H1 (cell line): ENCODE measurements around the gene ARL6IP1. TPM values are rescaled to one million over a fixed set of nuclear protein-coding genes. Genes with fewer than 3 reads are reported as not detected.

Source experiments
- CTCF ChIA-PET: fragments of 300-600 bp; sonication (Branson Sonifier 250); formaldehyde crosslinking; loops from one replicate; lab custom pipeline; 2021; ENCODE audit not compliant: partially characterized antibody; lab: Charles Lee
- POLR2A ChIA-PET: fragments of 300-600 bp; sonication (Branson Sonifier 250); formaldehyde crosslinking; loops from one replicate; lab custom pipeline; 2021; ENCODE audit warnings: inconsistent platforms; ENCODE audit not compliant: partially characterized antibody; lab: Charles Lee
- DNase-seq, 2 experiments: peaks; one replicate each; pipeline versions ENCODE4 v3.0.0 to v3.0.0-alpha.2; 2010 to 2022; ENCODE audit warnings: low spot score in 2 of 2, low read depth in 1 of 2, mixed read lengths in 1 of 2
- FAIRE-seq: peaks from 2 replicates; lab custom pipeline; 2011; peaks lifted over from hg19 to GRCh38; lab: Jason Lieb, UNC
- H2AFZ ChIP-seq: 2 replicates; pipeline ENCODE4 v1.8.1; 2012; ENCODE audit warnings: low read length, inconsistent platforms
- H2AK5ac ChIP-seq: 2 replicates; pipeline ENCODE4 v1.6.1; 2013; ENCODE audit warnings: low read depth, low read length
- H2BK120ac ChIP-seq: replicated peaks from 2 replicates; pipeline ENCODE3; 2013; ENCODE audit warnings: low read depth, low read length, inconsistent platforms
- H2BK12ac ChIP-seq: 2 replicates; pipeline ENCODE4 v1.6.1; 2013; ENCODE audit warnings: low read depth, low read length
- H2BK15ac ChIP-seq: 2 replicates; pipeline ENCODE4 v1.6.1; 2013; ENCODE audit warnings: low read length
- H2BK20ac ChIP-seq: 2 replicates; pipeline ENCODE4 v1.6.1; 2013; ENCODE audit warnings: low read length
- H2BK5ac ChIP-seq: 2 replicates; pipeline ENCODE4 v1.6.1; 2013; ENCODE audit warnings: low read depth, low read length
- H3K14ac ChIP-seq: 2 replicates; pipeline ENCODE4 v1.6.1; 2013; ENCODE audit warnings: inconsistent platforms; ENCODE audit not compliant: insufficient read length
- H3K18ac ChIP-seq: 2 replicates; pipeline ENCODE4 v1.6.1; 2013; ENCODE audit warnings: low read length; ENCODE audit errors: extremely low read depth
- H3K23ac ChIP-seq: 2 replicates; pipeline ENCODE4 v1.6.1; 2013; ENCODE audit warnings: inconsistent platforms; ENCODE audit not compliant: insufficient read length
- H3K23me2 ChIP-seq: 2 replicates; pipeline ENCODE4 v1.6.1; 2013; ENCODE audit warnings: low read depth, low read length
- H3K27ac ChIP-seq: 2 replicates; pipeline ENCODE4 v1.6.1; 2011; ENCODE audit warnings: low read depth, low read length, inconsistent platforms
- H3K27me3 ChIP-seq, 4 experiments: replicated peaks in 1 of 4; 1 replicate in 1 of 4; 2 replicates in 3 of 4; pipeline versions ENCODE4 v1.6.1 to v1.8.1; 2011 to 2013; ENCODE audit warnings: low read length in 3 of 4, mild to moderate bottlenecking in 3 of 4, inconsistent platforms in 2 of 4, mixed read lengths in 2 of 4, moderate library complexity in 1 of 4; ENCODE audit not compliant: control insufficient read depth in 3 of 4, insufficient read depth in 3 of 4; ENCODE audit errors: extremely low read depth in 1 of 4
- H3K36me3 ChIP-seq, 4 experiments: 2 replicates each; pipeline versions ENCODE4 v1.6.1 to v1.8.1; 2011 to 2013; ENCODE audit warnings: mild to moderate bottlenecking in 4 of 4, low read length in 3 of 4, moderate library complexity in 2 of 4, control low read depth in 1 of 4, inconsistent platforms in 1 of 4; ENCODE audit not compliant: insufficient read depth in 4 of 4, control insufficient read depth in 2 of 4
- H3K4ac ChIP-seq: replicated peaks from 2 replicates; pipeline ENCODE3; 2013; ENCODE audit warnings: low read length, low read depth, mixed read lengths, inconsistent platforms; ENCODE audit not compliant: insufficient read length
- H3K4me1 ChIP-seq, 4 experiments: replicated peaks in 1 of 4; 1 replicate in 1 of 4; 2 replicates in 3 of 4; pipeline versions ENCODE4 v1.6.1 to v1.8.1; 2011 to 2013; ENCODE audit warnings: low read length in 3 of 4, inconsistent platforms in 2 of 4, mixed read lengths in 1 of 4; ENCODE audit not compliant: insufficient read depth in 4 of 4, control insufficient read depth in 3 of 4
- H3K4me2 ChIP-seq, 2 experiments: 2 replicates each; pipeline versions ENCODE4 v1.6.1 to v1.8.1; 2011 to 2013; ENCODE audit warnings: low read depth in 2 of 2, low read length in 2 of 2, control low read depth in 1 of 2, inconsistent platforms in 1 of 2, mild to moderate bottlenecking in 1 of 2; ENCODE audit not compliant: insufficient read depth in 1 of 2
- H3K4me3 ChIP-seq, 4 experiments: fragments of 200-600, 300-600 bp in 1 of 4; sonication (generic), shearing (Covaris generic), sonication (Bioruptor Twin) in 1 of 4; 2 replicates each; pipeline versions ENCODE4 v1.5.1 to v1.8.1; 2011 to 2016; ENCODE audit warnings: low read length in 4 of 4, low read depth in 3 of 4, control low read depth in 2 of 4, inconsistent platforms in 2 of 4, mild to moderate bottlenecking in 2 of 4, mixed read lengths in 1 of 4, moderate library complexity in 1 of 4; ENCODE audit not compliant: insufficient read depth in 2 of 4; ENCODE audit errors: extremely low read depth in 1 of 4
- H3K56ac ChIP-seq: replicated peaks from 2 replicates; pipeline ENCODE3; 2013; ENCODE audit warnings: low read depth, mild to moderate bottlenecking, mixed read lengths, low read length, inconsistent platforms; ENCODE audit not compliant: insufficient read length
- H3K79me1 ChIP-seq: 2 replicates; pipeline ENCODE4 v1.6.1; 2013; ENCODE audit warnings: low read depth, low read length, control low read depth
- H3K79me2 ChIP-seq, 2 experiments: 2 replicates each; pipeline versions ENCODE4 v1.6.1 to v1.8.1; 2012 to 2013; ENCODE audit warnings: low read length in 2 of 2, mild to moderate bottlenecking in 2 of 2, inconsistent platforms in 1 of 2; ENCODE audit not compliant: insufficient read depth in 2 of 2, control insufficient read depth in 1 of 2
- H3K9ac ChIP-seq, 4 experiments: replicated peaks in 1 of 4; 1 replicate in 1 of 4; 2 replicates in 3 of 4; pipeline versions ENCODE4 v1.6.1 to v1.8.1; 2011 to 2013; ENCODE audit warnings: low read depth in 3 of 4, low read length in 3 of 4, control low read depth in 2 of 4, mild to moderate bottlenecking in 2 of 4, moderate library complexity in 2 of 4, inconsistent platforms in 1 of 4; ENCODE audit errors: extremely low read depth in 1 of 4
- H3K9me3 ChIP-seq, 2 experiments: 2 replicates each; pipeline versions ENCODE4 v1.6.1 to v1.8.1; 2012 to 2013; ENCODE audit warnings: mild to moderate bottlenecking in 2 of 2, moderate library complexity in 2 of 2, control low read depth in 1 of 2, inconsistent platforms in 1 of 2, low read depth in 1 of 2, low read length in 1 of 2, mixed read lengths in 1 of 2; ENCODE audit not compliant: insufficient read depth in 2 of 2
- H4K20me1 ChIP-seq, 2 experiments: replicated peaks in 1 of 2; 2 replicates each; pipeline versions ENCODE3 to v1.8.1; 2011 to 2013; ENCODE audit warnings: inconsistent platforms in 2 of 2, low read length in 2 of 2, mild to moderate bottlenecking in 1 of 2; ENCODE audit not compliant: insufficient read depth in 2 of 2, control insufficient read depth in 1 of 2
- H4K5ac ChIP-seq: 2 replicates; pipeline ENCODE4 v1.6.1; 2013; ENCODE audit warnings: low read length, low read depth, mixed read lengths, inconsistent platforms; ENCODE audit not compliant: insufficient read length
- H4K8ac ChIP-seq: 2 replicates; pipeline ENCODE4 v1.8.0; 2013; ENCODE audit warnings: mild to moderate bottlenecking, moderate library complexity, low read length, inconsistent platforms; ENCODE audit not compliant: insufficient read depth; ENCODE audit errors: extremely low read depth
- H4K91ac ChIP-seq: replicated peaks from 2 replicates; pipeline ENCODE3; 2013; ENCODE audit warnings: low read length, mixed read lengths, inconsistent platforms; ENCODE audit not compliant: insufficient read length
- ATF2 ChIP-seq: IDR thresholded peaks from 2 replicates; pipeline ENCODE4 v1.6.1; 2012; ENCODE audit warnings: low read length, inconsistent platforms
- CTBP2 ChIP-seq: IDR thresholded peaks from 2 replicates; pipeline ENCODE4 v1.7.0; 2011; ENCODE audit warnings: borderline replicate concordance, mild to moderate bottlenecking, moderate library complexity, mixed read lengths, low read length; ENCODE audit not compliant: insufficient read depth, insufficient read length
- HDAC6 ChIP-seq: IDR thresholded peaks from one replicate; pipeline ENCODE4 v1.7.1; 2012; ENCODE audit warnings: low read depth, mild to moderate bottlenecking, inconsistent platforms, low read length, moderate library complexity
- JUN ChIP-seq: IDR thresholded peaks from 2 replicates; pipeline ENCODE4 v1.6.1; 2011; ENCODE audit warnings: low read depth, mild to moderate bottlenecking, improper control_type of control experiment, low read length
- RAD21 ChIP-seq, 2 experiments: IDR thresholded peaks in 1 of 2; conservative IDR thresholded peaks in 1 of 2; 2 replicates each; pipeline ENCODE4 v1.6.1; 2011; ENCODE audit warnings: low read depth in 2 of 2, low read length in 2 of 2, improper control_type of control experiment in 1 of 2, inconsistent platforms in 1 of 2, mild to moderate bottlenecking in 1 of 2, moderate library complexity in 1 of 2
- RNF2 ChIP-seq: fragments of 200-900, 300-1000 bp; sonication (generic); IDR thresholded peaks from 2 replicates; pipeline ENCODE4 v1.7.1; 2016; ENCODE audit warnings: borderline replicate concordance, low read depth, mild to moderate bottlenecking, antibody characterized with exemption, low read length; ENCODE audit not compliant: poor library complexity, severe bottlenecking; ENCODE audit errors: missing control alignments
- RXRA ChIP-seq: IDR thresholded peaks from 2 replicates; pipeline ENCODE4 v1.6.1; 2011; ENCODE audit warnings: low read depth, mild to moderate bottlenecking, low read length, moderate library complexity; ENCODE audit not compliant: insufficient read depth
- WGBS, 2 experiments: shearing (Covaris generic) in 1 of 2; methylation state at CpG; one replicate each; pipeline versions ENCODE4 v1.1.6 to v1.1.7; 2013 to 2015; ENCODE audit warnings: low lambda C conversion rate in 2 of 2, mixed read lengths in 2 of 2, inconsistent platforms in 1 of 2, low coverage in 1 of 2, missing lambda C conversion rate in 1 of 2; ENCODE audit not compliant: insufficient replicate concordance in 2 of 2, insufficient coverage in 1 of 2, insufficient read length in 1 of 2; ENCODE audit errors: extremely low coverage in 1 of 2, missing lambda C conversion rate in 1 of 2; 5-methylcytosine and 5-hydroxymethylcytosine counted together
- polyA plus RNA-seq, 7 experiments: library from polyadenylated mRNA; depleted of rRNA in 3 of 7; stranded (reverse) in 5 of 7; unstranded in 2 of 7; fragments of >200 nt in 5 of 7; fragments of 200-250 nt in 2 of 7; gene quantifications; 1 replicate in 5 of 7; 2 replicates in 1 of 7; 4 replicates in 1 of 7; pipeline versions ENCODE4 v1.2.1 to v1.2.3, GENCODE V29; 2011 to 2013; ENCODE audit warnings: missing spikeins in 2 of 7, mixed read lengths in 2 of 7
- total RNA-seq: library from RNA; stranded (reverse); fragmentation: NEBNext Ultra II Directional; extraction: Animal tissue kit (Norgen Biotek cat#: 25700); gene quantifications from 2 replicates; pipeline ENCODE4 v1.2.1, GENCODE V29; 2021
- TF ChIP-seq, protein P1 (sequence below): IDR thresholded peaks from 2 replicates; pipeline ENCODE4 v1.6.1; 2012; ENCODE audit warnings: inconsistent platforms

The ARL6IP1 gene
- total and polyA plus RNA-seq, 2 of the 8 experiments (the other 6 are each of a cell fraction or from before 2014, with no cell fraction given), result 162 to 170 TPM

DNA sequence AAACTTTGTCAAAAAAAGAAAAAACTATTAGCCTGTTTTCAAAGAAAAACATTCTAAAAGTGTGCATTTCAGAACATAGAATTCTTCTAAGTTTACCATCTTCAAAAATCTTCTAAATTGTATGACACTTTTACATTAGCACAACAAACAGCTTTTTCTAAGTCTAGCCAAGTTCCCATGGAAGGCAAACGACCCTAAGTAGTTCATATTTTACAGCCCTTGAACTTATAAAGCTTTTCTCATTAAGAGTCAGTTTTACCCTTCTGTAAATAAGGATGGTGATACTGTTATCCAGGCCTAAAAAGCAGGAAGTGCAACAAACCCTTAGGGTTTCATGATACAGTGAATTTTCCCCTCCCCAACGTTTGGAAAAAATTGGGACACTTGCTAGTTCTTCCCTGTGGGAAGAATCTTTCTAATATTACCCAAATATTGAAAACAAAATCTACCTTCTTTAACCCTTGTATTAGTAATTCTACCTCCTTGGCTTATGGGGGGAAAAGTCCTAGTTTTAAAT lies 4.0 kb upstream of the ARL6IP1 start:
- Histone ChIP-seq H3K23me2 (peaks cover 3% of the 10 kb centered on the region; the same call in 1 of the 2 replicates), H4K91ac (no peak overlapping the region), H3K27me3 (no peaks in the 10 kb centered on the region), H3K4me2 (no peak overlapping the region), H3K23ac (no peak overlapping the region), H3K4me1 (peaks cover 3 to 10% (median 7%) of the 10 kb centered on the region in 4 experiments; a peak in 4 of 7 replicates), H2BK20ac (no peak overlapping the region), H2BK120ac (no peak overlapping the region), H3K4me3 (no peak overlapping the region), H4K5ac (no peak overlapping the region), H3K79me2 (peaks cover 9 to 12% of the 10 kb centered on the region in 2 experiments), H4K8ac (no peak overlapping the region), H4K20me1 (peaks cover 0 to 2% of the 10 kb centered on the region in 2 experiments), H3K14ac (no peak overlapping the region), H2BK5ac (no peak overlapping the region), H3K18ac (no peak overlapping the region), H3K9me3 (no peaks in the 10 kb centered on the region; a peak in 1 of 4 replicates), H2AK5ac (no peak overlapping the region), H3K4ac (no peak overlapping the region), H3K9ac (no peak overlapping the region), H2AFZ (no peak overlapping the region), H2BK15ac (no peak overlapping the region), H3K56ac (no peak overlapping the region), H3K79me1 (no peaks in the 10 kb centered on the region; the same call in 1 of the 2 replicates), H2BK12ac (no peak overlapping the region), H3K36me3 (peaks cover 7 to 32% (median 22%) of the 10 kb centered on the region in 4 experiments), H3K27ac (no peak overlapping the region)
- POLR2A ChIA-PET, result interaction anchor here (0.8 to 14.8 kb wide), 4 partner anchors 9 to 37 kb away, joined by 3 to 503 read pairs (median 5); partner anchors contain the start of gene RPS15A
- 44% methylated on average over 2 of the region's 2 CpGs; no CpG with 5 or more reads in 1 of the 2 experiments for WGBS, 2 experiments
- no peak for DNase-seq
- FAIRE-seq, result no peak
- CTCF ChIA-PET, result interaction anchor here (0.6 to 1.9 kb wide), 3 partner anchors 11 to 462 kb away, joined by 3 to 6 read pairs (median 3); no protein-coding TSS in a partner anchor
- TF ChIP-seq CTBP2 (no peak), RXRA (no peak), JUN (no peak), ATF2 (no peak), RNF2 (no peak), RAD21 (IDR thresholded peaks at IDR 0.05 in 1 of 2, conservative IDR thresholded peaks at IDR 0.05 in 1 of 2; ENCODE audit: low read depth in 2 of 2, low read length in 2 of 2) (no peak), HDAC6 (no peak)
- TF ChIP-seq, protein P1, sequence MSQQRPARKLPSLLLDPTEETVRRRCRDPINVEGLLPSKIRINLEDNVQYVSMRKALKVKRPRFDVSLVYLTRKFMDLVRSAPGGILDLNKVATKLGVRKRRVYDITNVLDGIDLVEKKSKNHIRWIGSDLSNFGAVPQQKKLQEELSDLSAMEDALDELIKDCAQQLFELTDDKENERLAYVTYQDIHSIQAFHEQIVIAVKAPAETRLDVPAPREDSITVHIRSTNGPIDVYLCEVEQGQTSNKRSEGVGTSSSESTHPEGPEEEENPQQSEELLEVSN, result no peak
